Activated T-helper 1 cell treated with anti-CD3 and anti-CD28 coated beads, Interleukin-2, amount 50 U/mL, for 16 hours (primary cell): ENCODE data around the gene COPS8.
A peak's percentile ranks its signal among the peaks of the same experiment; 100 is the strongest.

ENCODE experiments used
- DNase-seq, 2 donors: peaks; one replicate each; pipeline ENCODE4 v3.0.0-alpha.2; 2020; ENCODE audit warnings: low read depth in 1 of 2, low spot score in 1 of 2

COPS8 gene

DNA sequence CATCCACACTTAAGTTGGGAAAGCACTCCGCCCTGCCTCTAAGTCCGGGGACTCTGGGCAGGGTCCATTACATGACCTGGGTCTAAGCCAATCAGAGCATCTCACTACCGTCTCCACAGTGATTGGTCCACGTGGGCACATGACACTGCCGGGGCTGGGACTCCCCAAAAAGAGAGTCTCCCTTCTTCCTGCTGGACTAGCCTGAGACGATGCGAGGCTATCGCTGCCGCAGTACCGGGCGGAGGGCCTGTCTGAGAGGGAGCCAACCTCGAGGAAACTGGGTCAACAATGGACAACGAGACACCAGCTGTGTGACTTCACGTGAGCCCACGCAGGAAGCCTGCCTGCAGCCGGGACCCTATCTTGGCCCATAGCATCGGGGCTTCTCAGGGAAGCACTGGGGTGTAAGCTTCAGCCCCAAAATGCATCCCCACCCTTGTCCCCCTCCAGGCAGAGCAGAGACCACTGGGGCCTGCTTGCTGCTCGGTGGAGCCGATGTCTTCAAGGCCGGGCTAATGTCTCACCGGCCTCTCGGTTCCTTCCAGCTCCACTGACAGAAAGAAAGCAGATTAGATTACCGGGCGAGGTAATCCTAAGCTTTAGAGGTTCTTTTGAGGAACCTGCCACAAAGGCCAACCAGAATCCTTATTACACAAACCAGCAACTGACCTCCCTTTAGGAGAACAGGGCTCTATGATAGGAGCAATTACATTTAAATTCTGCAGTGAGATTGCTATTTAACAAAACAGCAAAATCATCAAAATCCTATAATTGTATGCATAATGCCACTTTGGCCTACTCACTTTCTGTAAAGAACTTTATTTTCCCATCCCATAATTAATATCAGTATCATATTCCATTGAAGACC is 21.3 kb upstream of the COPS8 start:
- no peak for DNase-seq

DNA sequence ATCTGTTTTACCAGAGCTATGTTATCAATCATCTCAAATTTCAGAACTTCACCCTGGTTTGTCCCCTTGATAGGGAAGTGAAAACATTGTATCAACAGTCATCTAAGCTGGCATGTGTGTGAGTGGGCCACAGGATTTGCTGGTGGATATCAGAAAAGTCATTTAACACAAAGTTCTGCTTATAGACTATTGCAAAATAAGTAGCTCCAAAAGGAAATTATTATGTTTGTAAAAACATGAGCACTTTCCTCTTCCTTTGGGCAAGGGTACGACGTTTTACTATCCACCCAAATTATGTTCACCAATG is 20.7 kb upstream of the COPS8 start:
- DNase-seq, result no peak

DNA sequence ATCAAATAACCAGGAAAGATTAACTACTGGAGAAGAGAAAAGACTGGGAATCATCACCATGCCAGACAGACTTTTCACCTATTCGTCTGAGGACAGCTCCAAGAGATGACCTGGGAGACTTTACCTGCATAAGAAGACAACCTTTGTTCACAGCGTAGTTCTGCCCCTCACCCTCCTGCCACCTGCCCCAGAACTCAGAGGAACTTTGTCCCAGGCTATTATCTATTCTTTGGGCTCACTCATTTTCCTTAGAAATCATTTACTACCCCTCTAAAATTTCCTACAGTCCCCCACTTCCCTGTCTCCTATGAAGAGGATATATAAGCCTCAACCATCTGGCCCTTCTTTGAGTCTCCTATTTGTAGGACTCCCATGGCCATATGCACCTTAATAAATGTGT is 19.3 kb upstream of the COPS8 start:
- DNase-seq, result no peak

DNA sequence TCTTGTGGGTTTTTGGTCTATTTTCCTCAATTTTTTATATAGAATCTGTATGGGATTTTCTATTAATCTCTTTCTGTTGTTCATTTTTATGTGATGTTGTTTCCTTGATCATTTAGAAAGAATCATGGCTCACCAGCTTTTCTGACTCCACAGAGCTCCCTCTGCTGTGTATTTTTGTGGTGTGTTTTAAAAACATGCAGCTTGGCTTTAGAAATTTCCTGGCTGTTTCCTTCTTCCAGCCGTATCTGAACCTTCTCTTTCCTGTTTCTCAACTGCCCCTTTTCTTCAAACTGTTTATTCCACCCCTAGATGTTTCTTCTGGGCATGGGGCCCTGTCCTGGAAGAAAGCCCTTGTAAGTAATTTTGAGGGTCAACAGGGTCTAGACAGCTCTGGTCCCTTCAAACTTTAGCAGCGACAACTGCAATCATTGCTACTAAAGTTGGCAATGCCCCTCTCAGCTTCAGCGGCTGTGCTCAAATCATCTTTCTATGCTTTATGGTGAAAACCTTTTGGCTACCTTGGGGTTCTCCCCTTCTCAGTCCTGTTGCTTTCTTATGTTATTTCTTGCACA is 17.6 kb upstream of the COPS8 start:
- no peak for DNase-seq

DNA sequence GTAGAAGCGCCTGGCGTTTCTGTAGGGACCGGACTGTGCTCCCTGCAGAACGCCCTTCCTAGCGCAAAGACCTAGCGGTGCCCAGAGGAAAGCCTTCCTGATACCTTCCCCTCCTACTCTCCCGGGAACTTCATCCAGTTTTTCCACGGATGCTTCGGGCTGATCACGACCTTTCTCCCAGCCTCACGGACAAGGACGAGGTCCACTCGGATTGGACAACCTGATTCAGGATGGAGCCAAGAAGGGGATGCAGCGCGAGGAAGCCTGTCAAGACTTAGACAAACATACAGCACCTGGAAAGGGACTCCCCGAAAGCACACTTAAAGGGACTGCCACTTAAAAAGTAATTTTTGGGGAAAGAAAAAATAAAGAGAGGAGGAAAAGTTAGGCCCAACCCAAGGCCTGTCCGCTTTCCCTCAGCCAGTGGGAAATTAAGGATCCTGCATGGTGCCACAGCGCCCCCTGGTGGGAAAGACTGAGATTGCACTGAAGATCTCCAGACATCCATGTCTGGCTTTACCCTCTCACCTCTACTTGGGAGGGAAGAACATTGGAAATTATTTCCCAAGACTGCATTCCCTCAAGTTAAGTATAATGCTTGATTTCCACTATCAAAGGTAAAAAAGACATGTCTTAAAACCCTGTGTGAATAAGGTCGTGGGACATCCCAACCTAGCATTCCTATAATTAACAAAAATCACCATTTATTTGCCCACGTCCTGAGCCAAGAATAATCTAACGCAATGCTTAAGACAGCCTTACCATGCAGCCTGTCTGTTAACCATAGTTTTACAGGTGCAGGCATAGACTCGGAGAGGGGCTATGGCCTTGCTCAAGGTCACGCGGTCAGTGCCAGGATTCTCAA is 13.4 kb upstream of the COPS8 start:
- DNase-seq, result peak; percentile 60 to 66

DNA sequence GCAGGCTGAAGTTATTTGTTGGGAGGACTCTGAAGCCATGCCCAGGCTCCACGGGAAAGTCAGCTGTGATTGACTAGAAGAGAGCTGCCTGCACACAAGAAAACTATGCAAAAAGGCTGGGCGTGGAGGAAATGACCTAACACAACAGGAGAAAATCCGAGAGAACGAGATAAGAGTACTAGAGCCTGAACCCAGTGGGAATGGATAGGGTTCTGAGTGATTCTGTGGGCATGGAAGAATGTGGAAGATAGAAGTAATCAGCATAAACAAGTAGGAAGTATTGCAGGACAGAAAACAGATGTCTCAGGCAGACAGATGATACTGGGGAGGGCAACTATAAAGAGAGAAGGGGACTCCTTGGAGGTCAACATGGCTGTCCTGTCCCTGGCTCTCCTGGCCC is 12.1 kb upstream of the COPS8 start:
- DNase-seq, result no peak

DNA sequence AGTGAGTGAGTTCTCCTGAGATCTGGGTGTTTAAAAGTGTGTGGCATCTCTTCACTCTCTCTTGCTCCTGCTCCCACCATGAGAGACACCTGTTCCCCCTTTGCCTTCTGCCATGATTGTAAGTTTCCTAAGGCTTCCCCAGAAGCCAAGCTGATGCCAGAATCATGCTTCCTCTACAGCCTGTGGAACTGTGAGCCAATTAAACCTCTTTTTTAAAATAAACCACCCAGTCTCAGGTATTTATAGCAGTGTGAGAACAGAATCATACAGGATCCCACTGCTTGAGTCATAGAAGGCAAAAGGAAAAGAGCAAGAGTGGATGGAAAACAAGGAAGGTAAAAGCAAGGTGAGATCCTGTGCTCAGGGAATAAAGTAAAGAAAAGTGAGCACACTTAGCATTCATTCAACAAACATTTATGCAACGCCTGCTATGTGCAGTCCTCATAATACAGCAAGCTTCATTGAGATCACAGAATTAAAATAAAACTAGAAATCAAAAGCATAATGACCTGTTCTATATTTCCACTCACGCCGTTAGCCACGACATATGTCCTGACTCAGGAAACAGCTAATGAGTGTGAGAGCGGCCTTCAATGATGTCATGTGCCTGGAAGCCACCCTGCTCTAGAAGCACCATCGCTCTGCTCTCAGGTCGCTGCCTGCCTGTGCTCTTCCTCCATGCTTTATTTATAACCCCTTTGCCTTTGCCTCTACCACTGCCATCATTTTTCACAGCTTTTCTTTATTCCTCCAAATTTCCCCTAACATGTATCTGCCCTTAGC is 11.3 kb upstream of the COPS8 start:
- DNase-seq, result no peak

DNA sequence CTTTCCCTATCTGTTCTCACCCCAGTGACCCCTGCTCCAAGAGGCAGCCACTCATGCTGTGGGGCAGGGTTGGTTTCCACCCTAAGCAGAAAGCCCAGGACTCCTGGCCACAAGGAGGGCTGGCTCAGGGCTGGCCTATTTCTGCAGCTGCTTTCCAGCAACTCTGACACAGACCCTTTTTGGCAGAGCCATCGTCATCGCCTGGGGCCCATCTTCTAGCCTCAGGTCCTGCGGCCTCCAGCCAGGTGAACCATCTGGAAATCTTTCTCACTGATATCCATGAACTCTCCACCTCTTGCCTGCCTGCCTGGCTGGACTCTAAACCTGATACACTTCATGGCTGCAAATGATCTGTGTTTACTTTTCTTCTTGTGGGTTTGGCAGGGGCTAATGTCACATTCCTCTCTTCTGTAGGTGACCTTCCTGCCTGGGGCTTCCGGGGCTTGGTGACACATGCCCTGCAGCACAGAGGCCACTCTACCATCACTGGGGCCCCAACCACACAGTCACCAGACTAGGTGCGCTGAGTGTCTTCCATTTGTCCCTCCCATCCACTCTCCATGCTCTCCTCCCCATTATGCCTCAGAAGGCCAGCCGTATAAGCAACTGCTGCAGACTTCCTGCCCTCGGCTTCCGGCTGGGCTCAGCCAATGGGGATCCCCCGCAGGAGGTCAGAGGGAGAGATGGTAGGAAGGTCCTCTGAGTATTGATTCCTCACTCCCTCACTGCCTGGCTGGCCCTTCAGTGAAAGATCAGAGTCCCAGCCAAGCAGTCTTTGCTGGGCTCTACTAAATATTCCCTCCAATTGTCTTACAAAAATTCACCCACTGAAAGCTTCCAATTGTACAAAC is 9.7 kb upstream of the COPS8 start:
- no peak for DNase-seq

DNA sequence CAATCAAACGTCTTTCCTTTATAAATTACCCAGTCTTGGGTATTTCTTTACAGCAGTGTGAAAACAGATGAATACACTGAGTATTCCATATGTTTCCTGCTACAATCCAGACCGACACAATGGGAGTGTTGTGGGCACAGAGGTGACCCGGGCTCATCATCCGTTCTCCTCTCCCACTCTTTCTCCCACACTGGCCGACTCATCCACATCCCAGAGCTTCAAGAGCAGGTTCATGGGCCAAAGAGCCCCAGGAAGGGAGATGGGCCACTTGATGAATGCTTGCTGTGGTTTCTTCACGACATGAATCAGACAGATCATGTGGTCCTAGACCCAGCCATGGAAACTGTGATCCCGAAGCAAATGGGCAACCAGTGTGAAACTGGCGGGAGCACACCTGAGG is 4.1 kb upstream of the COPS8 start:
- no peak for DNase-seq

DNA sequence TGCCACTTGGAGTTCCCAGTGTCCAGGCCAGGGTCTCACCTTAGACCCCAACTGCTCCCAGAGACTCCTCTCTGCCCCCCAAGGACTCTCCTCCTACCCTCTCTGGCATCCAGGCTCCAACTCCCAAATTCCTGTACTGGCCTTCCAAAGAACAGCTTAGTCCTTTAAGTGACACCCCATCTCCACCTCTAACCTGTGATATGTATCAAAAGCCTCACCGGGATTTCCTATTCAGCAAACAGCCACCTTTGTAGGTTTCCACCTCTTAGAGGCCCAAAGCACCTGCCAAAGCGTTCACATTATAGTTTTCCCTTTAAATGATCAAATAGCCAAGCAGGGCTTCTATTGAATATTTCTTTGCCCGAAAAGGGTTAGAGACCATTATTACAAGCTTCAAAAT is 2.7 kb upstream of the COPS8 start:
- DNase-seq, result no peak

DNA sequence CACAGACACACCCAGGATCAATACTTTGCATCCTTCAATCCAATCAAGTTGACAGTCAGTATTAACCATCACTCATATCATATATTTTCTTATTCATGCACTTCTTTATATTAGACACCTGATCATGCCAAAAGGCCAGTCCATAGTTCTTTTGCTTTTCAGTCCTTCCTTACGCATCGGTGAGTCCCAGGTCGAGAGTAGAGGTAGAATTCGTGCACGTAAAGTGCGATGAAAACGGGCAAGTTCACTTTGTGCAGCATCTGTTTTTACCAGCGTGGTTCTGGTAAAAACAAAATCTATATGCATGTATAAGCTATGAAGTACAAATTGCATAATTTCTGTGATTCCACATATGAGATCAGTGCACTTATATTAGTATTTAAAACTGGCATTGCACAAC is 1.2 kb upstream of the COPS8 start:
- no peak for DNase-seq

DNA sequence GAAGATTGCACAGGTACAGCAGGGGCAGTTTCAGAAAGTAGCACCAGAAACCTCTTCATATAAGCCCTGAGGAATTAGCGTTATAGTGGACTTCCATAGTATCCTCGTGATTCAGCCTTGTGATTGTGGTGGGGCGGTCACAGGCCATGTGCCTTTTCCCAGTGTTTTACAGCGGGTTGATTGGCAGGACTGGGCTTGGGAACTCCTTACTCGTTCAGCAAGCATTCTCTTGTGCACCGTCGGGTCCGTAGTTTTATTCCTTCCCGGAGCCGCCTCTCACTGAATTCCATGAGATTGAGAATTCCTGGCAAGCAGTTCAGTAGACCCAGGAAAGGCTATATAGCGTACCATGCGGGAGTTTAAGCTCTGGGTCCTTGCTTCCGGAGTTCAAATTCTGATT is 5.2 kb downstream of the COPS8 start:
- DNase-seq, result no peak

DNA sequence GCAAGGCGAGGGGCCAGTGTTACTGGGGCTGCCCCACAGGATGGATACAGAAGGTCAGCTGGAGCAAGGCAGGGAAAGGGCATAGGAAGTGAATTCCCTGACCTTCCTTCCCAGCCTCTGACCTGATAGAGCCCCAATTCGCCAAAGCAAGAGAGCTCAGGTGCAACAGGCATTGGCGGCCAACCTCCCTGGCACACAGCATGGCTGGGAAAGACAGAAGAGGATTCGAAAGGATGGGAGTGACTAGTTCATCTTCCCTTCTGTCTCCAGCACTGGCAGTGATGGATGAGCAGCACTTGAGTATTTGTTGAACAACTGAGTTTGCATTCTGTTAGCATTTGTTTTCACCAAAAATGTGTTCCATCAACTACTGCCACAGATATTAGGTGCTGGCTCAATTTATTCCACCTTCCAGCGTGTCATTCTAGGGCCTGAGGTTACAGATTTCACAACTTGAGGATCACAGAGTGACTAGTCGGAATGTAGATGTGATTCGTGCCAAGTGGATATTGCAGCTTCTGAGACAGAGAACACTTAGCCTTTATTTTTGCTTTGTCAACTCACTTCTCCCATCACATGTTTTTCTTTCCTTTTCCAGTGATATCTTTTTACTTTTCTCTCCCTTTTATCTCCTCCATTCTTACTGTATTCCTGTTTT is 6.2 kb downstream of the COPS8 start:
- no peak for DNase-seq

DNA sequence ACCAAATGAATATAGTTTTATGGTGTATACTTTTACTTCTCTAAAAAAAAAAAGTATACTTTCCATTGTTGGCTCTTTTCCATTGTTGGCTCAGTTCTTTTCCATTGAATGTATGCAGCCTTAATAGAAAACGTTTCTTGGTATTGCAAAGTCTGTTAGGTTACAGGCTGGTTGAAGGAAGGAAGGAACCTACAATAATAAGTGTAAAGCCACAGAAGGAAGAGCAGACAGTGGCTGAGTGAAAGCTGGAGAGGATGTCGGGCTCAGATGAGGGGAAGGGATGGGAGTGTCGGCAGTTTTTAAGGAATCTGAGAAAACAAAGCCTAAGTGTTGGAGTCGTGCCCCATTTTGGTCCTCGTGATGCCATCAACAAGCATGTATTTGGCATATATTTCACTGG is 6.8 kb downstream of the COPS8 start:
- no peak for DNase-seq

DNA sequence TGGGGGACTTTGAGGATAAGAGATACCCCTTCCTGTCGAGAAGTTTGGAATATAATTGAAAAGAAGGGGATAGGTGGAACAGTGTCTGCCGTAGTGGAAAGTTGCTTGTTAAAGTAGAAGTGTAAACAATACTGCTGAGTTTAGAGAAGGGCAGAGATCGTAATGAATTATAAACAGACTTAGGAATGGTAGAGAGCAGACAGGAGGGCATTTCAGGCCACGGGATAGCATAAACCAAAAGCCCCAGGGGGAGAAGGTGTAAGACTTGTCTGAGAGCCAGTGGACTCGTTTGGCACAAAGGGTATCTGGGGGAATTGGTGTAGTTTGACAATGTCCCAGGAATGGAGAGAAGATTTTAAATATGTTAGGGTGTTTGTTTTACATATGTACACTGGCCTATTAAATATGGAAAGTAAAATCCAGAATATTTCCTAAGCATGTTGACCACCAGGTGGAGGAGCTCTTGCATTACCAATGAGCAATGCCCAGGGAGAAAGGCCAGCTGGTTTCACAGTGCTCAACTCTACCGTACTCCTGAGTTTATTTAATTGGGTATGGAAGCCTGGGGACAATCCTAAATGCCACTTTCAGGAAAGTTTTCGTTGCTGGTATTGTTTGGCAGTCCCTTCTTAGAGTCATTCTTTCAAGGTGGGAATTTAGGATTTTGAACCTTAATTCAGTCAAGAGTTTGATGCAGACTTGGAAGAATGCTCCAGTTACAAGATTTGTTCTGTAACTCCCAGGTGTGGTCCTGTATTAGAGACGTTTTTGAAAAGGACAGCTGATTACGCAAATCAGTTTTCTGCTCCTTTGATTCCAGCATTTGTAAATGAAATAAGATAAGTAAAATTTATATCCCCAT is 7.5 kb downstream of the COPS8 start:
- no peak for DNase-seq

DNA sequence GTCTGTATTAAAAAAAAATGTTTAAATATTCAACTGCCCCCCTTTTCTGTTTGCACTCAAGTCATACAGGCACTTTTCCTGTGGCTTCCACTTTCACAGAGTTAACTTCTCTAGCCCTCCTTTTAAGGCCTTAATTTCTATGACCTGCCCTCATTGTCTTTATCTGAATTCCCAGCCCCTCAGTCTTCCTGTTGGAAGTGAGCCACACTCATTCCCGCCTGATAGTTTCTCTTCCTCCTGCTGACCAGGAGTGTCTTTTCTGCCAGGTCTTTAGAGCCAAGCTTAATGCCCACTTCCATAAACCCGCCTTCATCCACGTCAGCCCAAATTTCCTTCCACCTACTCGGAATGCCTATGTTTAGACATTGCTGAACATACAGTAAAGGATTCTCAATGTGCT is 10.5 kb downstream of the COPS8 start:
- no peak for DNase-seq

DNA sequence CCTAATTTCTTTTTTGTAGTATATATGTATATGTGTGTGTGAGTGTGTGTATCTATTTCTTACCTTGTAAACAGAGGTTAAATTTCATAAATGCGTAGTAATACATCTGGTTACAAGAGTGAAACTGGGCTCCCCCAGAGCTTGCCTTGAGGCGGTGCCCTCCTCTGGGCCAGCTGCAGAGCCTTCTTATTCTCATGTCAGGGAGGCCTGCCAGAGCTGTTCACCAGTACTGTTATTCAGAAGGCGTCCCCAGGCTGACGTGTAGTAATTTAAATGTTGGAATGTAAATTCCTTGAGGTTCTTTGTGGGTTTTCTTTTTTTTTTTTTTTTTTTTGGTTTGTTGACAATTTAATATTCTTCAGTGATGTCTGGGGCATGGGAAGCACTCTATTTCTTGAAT is 11.2 kb downstream of the COPS8 start:
- DNase-seq, result no peak

DNA sequence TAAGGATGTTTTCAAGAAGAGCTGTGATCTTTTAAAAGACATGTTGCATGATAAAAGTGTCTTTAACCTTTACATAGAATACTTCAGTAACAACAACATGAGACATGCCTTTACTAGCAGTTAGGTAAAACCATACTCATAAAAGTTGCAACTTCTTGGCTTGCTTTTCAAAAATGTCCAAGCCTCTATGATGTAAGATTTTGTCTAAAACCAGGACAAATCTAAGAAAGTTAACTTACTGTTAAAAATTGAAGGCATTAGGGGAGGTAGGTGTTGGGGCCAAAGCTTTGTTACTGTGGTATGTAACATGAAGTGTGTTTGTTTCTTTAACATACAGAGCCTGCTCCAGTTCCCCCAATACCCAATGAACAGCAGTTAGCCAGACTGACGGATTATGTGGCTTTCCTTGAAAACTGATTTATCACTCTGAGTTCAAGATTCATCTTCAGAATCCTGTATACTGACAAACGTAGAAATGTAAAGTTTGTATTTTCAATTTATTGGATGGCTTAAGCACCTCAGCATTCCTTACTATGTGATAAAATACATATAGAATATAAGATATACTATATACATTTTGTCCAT is 11.7 kb downstream of the COPS8 start:
- DNase-seq, result no peak
